Uterus (tissue), 4 donors: ENCODE measurements around the gene TLE3. TPM values are rescaled to one million over a fixed set of nuclear protein-coding genes. Genes with fewer than 3 reads are reported as not detected.
A peak's percentile ranks its signal among the peaks of the same experiment; 100 is the strongest.

ENCODE experiments used
- DNase-seq, 2 donors: peaks; one replicate each; pipeline ENCODE4 v3.0.0-alpha.2; 2019 to 2020
- H3K27ac ChIP-seq, 2 donors: fragments of 200-600 bp; sonication (generic); 1 replicate in 1 of 2; 2 replicates in 1 of 2; pipeline ENCODE4 v1.5.1; 2016 to 2018
- H3K27me3 ChIP-seq, 2 donors: fragments of 200-600 bp; sonication (generic); one replicate each; pipeline ENCODE4 v1.5.1; 2018 to 2019; ENCODE audit warnings: control low read depth in 1 of 2
- H3K36me3 ChIP-seq, 2 donors: fragments of 200-600 bp; sonication (generic); one replicate each; pipeline ENCODE4 v1.5.1; 2019; ENCODE audit warnings: control low read depth in 1 of 2
- H3K4me1 ChIP-seq, 2 donors: fragments of 200-600 bp; sonication (generic); one replicate each; pipeline ENCODE4 v1.5.1; 2018 to 2019; ENCODE audit warnings: control low read depth in 1 of 2
- H3K4me3 ChIP-seq, 2 donors: fragments of 200-600 bp; sonication (generic); 1 replicate in 1 of 2; 2 replicates in 1 of 2; pipeline ENCODE4 v1.5.1; 2018 to 2019; ENCODE audit warnings: mild to moderate bottlenecking in 1 of 2
- H3K9me3 ChIP-seq, 2 donors: fragments of 200-600 bp; sonication (generic); one replicate each; pipeline ENCODE4 v1.5.1; 2019; ENCODE audit warnings: control low read depth in 1 of 2
- CTCF ChIP-seq, 4 experiments: fragments of 200-600 bp in 2 of 4; fragments of 450-650 bp in 2 of 4; sonication (generic) in 2 of 4; IDR thresholded peaks; one replicate each; pipeline ENCODE4 v1.5.1; 2016 to 2019; ENCODE audit warnings: antibody characterized with exemption in 4 of 4, mild to moderate bottlenecking in 2 of 4, moderate library complexity in 1 of 4
- POLR2A ChIP-seq, 2 donors: fragments of 450-650 bp; IDR thresholded peaks; one replicate each; pipeline ENCODE4 v1.6.1; 2016; ENCODE audit warnings: antibody characterized with exemption in 2 of 2, mild to moderate bottlenecking in 1 of 2, moderate library complexity in 1 of 2
- intact Hi-C: fragments of 100-400 bp; cut with DNase I; formaldehyde crosslinking; loops from one replicate; pipeline ENCODE4 v1.15.1; 2023; ENCODE audit warnings: low total_unique reads
- total RNA-seq, 4 donors: library from RNA; depleted of rRNA in 3 of 4; stranded (reverse); fragments of >200 nt in 3 of 4; gene quantifications; one replicate each; pipeline versions ENCODE4 v1.1.0 to v1.2.4, GENCODE V29; 2014 to 2023
- donor health status: DM: yes; HTN: yes; CAD: no.

Gene TLE3
- total RNA-seq, 4 donors from 2014 or later, result 7.4 to 244 (median 49.4) TPM

GRCh38 chr15:70099167-70099966 lies 1.6 kb upstream of the TLE3 start:
- Histone ChIP-seq H3K4me3 (peak overlapping the region; percentile 51 to 64), H3K27ac (peak overlapping the region; percentile 94 to 99), H3K36me3 (no peaks in the 10 kb centered on the region), H3K27me3 (no peaks in the 10 kb centered on the region), H3K4me1 (peaks cover 0 to 9% of the 10 kb centered on the region in 2 donors), H3K9me3 (no peaks in the 10 kb centered on the region)
- DNase-seq, result peak; percentile 100
- TF ChIP-seq CTCF (IDR thresholded peaks at IDR 0.05) (no peak), POLR2A (IDR thresholded peaks at IDR 0.05) (peak; percentile 95 to 97)
- intact Hi-C loops, result loop anchor here (10.0 kb wide), 1 partner anchor 365 kb away; no protein-coding TSS in a partner anchor

- peak; percentile 47 to 67 for DNase-seq
- TF ChIP-seq CTCF (IDR thresholded peaks at IDR 0.05) (no peak), POLR2A (IDR thresholded peaks at IDR 0.05) (peak in 1 of 2 donors; percentile 12)
- Histone ChIP-seq H3K4me3 (peak overlapping the region; percentile 51 to 64), H3K36me3 (no peaks in the 10 kb centered on the region), H3K27me3 (no peaks in the 10 kb centered on the region), H3K27ac (peak overlapping the region; percentile 94 to 99), H3K9me3 (no peaks in the 10 kb centered on the region), H3K4me1 (peaks cover 0 to 9% of the 10 kb centered on the region in 2 donors)
- intact Hi-C loops, result loop anchor here (10.0 kb wide), 1 partner anchor 366 kb away; no protein-coding TSS in a partner anchor
Observed at GRCh38 chr15:70098461-70099166, 897 bp upstream of the TLE3 start.

GRCh38 chr15:70098153-70098460 lies 390 bp upstream of the TLE3 start:
- Histone ChIP-seq H3K27me3 (no peaks in the 10 kb centered on the region), H3K27ac (peak overlapping the region; percentile 94 to 99), H3K36me3 (no peaks in the 10 kb centered on the region), H3K9me3 (no peaks in the 10 kb centered on the region), H3K4me3 (peak overlapping the region; percentile 51 to 64), H3K4me1 (peaks cover 0 to 9% of the 10 kb centered on the region in 2 donors)
- no peak for TF ChIP-seq POLR2A (IDR thresholded peaks at IDR 0.05)
- intact Hi-C loops, result loop anchor here (10.0 kb wide), 1 partner anchor 367 kb away; no protein-coding TSS in a partner anchor
- DNase-seq, result no peak

- intact Hi-C loops, result loop anchor here (10.0 kb wide), 1 partner anchor 368 kb away; no protein-coding TSS in a partner anchor
Observed at GRCh38 chr15:70097063-70097320, 725 bp downstream of the TLE3 start.

More at GRCh38 chr15:70097063-70097320, 725 bp downstream of the TLE3 start:
- Histone ChIP-seq H3K4me1 (peaks cover 0 to 9% of the 10 kb centered on the region in 2 donors), H3K27ac (peak overlapping the region; percentile 94 to 99), H3K4me3 (peak overlapping the region; percentile 68 to 76), H3K9me3 (no peaks in the 10 kb centered on the region), H3K27me3 (no peaks in the 10 kb centered on the region), H3K36me3 (no peaks in the 10 kb centered on the region)
- TF ChIP-seq POLR2A (IDR thresholded peaks at IDR 0.05), result no peak
- no peak for TF ChIP-seq CTCF (IDR thresholded peaks at IDR 0.05)
- DNase-seq, result no peak
